GM19395 (cell line): ENCODE measurements around the gene DALRD3.

Experiments used
- ATAC-seq: cut with Tn5 transposase; IDR thresholded peaks from one replicate; pipeline ENCODE4 v1.9.1; 2021; ENCODE audit warnings: mild to moderate bottlenecking, moderate library complexity; ENCODE audit not compliant: unreplicated experiment

Gene DALRD3

DNA sequence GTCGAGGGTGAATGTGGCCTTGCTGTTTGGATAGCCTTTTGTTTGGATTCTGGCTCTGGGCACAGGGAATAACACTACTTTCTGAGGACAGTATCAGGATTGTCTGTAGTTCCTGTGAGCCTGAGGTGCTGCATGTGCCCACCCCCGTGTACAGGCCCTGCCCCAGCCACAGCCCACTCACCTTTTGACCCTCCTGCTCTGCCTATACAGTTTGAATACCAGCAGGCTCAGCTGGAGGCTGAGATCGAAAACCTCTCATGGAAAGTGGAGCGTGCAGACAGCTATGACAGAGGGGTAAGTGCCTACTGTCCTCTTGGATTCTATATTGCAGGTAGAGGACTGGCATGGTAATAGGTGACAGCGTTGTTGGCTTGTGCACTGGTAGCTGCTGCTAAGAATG, 35.7 kb downstream of the DALRD3 start:
- no peak for ATAC-seq

GRCh38 chr3:48982016-48982415, 36.4 kb downstream of the DALRD3 start:
- no peak for ATAC-seq

DNA sequence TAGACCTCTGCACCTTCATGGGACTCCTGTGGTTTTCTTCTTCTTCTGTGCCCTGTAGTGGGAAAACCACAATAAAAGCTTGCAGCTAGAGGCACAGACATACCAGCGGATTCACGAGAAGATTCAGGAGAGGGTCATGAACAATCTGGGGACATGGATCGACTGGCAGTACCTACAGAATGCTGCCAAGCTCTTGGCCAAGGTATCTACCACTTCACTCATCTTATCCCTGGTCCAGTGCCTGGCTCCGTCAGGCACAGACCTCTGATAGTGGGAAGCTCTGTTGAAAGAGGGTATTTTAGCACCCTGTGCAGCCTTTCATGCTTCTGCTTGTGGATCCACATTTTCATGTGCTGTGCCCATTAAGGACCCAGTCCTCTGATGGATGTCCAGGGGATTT, 38.1 kb downstream of the DALRD3 start:
- ATAC-seq: no peak

DNA sequence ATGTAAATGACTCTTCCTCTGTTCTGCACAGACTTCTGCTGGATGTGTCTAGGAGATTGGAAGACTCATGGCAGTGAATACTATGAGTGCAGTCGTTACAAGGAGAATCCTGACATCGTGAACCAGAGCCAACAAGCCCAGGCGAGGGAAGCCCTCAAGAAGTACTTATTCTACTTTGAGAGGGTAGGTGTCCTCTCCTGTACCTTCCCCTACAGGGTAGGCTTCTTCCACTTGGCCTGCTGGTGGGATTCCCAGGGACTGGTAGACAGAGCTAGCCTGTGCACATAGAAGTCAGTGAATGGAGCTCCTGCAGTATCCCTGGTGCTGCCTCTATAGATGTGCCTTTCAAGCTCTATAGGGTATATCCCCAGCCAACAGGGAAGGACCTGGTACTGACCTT, 38.9 kb downstream of the DALRD3 start:
- ATAC-seq: no peak

DNA sequence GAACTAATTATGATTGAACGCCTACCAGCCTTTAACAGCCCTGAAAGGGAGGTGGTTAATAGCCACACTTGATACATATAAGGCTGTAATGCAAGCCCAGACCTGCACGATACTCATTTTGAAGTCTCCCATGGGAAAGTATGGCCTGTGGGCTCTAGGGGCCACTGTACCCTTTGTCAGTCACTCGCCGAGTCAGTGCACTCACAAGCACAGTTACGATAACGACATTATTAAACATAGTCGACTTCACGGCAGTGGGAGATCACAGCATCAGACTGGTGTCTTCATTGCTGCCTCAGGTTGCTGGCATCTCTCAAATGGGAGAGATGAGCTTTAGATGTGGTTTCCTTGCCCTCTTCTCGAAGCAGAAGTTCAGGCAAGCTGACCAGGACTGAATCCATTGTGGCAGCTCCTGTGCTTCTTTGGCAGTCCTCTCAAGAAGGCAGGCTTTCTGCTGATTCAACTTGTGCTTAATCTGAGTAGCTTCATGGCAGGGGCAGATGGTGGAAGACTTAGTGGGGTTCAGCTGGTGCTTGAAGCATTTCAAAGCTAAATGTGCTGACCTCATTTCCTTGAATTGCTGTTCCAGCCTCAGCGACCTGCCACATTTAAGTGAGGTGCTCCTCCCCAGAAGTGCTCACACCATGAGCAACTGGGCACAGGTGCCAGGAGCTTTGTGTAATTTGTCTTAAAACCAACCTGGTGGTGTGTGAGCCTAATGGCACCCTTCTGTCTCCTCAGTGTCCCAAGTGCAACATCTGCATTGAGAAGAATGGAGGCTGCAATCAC, 44.1 kb downstream of the DALRD3 start:
- no peak for ATAC-seq

GRCh38 chr3:48970586-48970985, 47.8 kb downstream of the DALRD3 start:
- no peak for ATAC-seq

- ATAC-seq: no peak
These were observed 51.5 kb downstream of the DALRD3 start for GRCh38 chr3:48966876-48967361.

GRCh38 chr3:48966367-48966766, 52.0 kb downstream of the DALRD3 start:
- ATAC-seq: no peak
